Cerebellar nuclear complex (tissue), 1 donor: Measurements from ENCODE around the gene CREG2.

Experiments
- DNase-seq, 2 experiments: peaks; one replicate each; lab custom pipeline; 2025; lab: John Stamatoyannopoulos, UW

Gene CREG2

DNA sequence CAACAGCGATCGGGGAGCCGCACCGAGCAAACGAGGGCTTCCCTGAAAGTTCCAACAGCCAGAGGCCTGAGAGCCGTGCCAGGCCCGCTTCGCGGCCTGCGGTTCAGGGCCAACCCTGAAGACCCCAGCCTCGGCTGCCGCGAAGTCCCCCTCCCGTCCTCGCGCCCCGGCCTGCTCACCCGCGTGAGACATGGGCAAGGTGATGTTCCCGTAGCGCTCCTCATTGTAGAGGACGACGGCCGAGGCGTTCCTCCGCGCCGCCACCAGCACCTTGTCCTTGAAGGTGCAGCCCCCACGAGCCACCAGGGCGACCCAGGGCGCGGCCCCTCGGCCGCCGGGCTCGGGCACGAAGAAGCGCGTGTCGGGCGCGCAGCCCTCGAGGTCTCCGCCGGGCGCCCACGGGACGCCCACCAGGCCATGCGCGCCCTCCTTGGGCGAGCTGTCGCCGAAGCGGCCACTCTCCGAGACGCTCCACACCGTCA, 79.3 kb downstream of the CREG2 start:
- DNase-seq, result no peak

DNA sequence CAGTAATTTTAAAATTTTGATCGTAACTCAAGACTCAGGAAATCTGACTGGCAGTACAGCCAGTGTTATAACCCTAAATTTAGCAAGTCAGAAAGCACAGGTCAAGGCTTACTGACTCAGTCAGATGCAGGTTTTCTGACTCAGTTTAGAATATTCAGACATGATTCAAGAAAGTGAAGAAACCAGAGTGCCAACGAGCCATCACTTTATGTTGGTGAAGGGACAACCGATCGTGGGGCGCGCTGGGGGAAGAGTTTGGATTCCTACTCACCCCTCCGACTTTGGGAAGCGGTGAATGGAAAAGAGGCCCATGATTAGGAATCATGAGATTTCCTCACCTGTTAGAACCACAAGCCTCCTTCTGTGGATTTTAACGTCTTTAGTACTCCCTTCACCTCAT, 79.8 kb downstream of the CREG2 start:
- no peak for DNase-seq

DNA sequence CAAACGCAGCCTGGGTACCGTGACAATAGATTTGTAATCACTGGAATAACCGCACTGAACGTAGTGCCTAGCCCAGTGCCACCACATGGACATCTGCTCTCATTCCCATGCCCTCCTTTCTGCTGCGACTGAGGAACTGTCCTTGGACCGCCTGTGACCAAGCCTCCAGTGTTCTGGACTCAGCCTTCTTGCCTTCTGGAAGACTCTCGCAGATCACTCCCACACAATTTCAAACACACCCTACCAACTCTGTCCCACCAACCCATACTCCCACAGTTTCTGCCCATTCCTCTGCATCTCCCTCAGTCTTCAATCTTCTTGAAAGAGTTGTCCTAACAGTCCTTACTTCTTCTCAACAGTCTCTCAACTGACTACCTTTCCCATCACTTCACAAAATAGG, 80.9 kb downstream of the CREG2 start:
- no peak for DNase-seq

DNA sequence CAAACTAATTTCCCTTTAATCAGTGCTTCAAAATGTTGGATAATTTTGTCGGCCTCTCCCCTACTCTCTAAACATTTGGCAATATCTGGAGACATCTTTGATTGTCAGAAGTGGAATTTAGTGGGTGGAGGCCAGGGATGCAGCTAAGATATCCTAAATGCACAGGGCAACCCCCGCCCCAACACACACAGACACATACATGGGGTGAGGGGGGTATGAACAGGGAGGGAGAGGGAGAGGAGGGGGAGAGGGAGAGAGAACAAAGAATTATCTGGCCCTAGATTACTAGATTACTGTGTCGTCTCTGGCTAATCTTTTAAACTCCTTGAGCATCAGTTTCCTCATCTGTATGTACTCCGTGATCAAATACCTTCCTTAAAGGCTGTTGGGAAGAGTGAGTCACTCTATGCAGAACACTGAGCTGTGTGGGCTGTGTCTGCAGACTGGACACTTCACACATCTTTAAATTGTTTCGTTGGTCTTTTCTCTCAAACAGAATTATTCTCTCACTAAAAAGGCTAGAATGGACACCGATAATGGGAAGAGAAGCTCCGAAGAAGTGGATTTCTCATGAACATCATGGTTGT, 81.7 kb downstream of the CREG2 start:
- no peak for DNase-seq

DNA sequence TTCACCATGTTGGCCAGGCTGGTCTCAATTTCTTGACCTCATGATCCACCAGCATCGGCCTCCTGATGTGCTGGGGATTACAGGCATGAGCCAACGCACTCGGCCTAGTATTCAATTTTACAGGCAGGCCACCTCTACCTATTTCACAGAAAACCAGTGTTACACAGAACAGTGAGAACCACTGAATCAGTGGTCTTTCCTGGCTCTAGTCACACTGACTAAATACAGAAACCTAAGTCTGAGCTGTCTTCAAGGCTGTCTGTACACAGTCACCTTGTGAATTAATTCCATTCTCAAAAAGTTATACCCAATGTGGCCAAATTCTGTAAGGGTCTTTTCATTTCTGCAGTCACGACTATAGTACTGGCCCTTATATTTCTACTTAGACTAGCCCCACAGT, 82.3 kb downstream of the CREG2 start:
- no peak for DNase-seq

DNA sequence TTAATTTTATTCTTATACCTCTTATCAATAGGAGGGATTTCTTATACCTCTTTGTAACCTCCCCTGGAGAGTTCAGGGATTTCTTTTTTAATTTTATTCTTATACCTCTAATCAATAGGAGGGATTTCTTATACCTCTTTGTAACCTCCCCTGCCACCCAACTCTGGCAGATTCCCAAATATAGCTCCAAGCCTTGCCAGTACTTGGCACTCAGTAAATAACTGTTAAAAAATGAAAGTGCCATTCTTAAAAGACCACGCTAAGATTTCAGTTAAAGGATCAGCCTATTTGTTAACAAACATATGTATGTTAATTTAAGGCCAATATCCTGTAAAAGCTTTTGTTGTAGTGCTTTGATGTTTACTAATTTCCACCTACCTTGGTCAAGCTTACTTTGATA, 83.6 kb downstream of the CREG2 start:
- DNase-seq, result no peak

DNA sequence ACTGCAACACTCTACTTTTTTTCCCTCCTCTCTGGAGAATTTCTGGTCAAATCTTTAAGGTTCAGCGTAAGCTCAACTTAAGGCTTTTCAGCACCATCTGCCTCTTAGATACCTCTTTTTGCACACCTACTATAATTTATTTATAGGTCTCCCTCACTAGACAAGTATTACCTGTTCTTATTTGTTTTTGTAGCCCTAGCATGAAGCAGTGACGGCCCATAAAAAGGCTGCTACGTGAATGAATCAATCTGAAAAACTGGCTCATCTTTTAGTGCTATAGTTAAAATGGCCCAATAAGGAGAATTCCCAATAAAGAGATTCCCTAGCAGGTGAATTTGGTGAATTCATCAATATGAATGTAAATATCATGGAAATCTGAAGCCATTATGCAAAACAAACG, 85.3 kb downstream of the CREG2 start:
- DNase-seq, result no peak

DNA sequence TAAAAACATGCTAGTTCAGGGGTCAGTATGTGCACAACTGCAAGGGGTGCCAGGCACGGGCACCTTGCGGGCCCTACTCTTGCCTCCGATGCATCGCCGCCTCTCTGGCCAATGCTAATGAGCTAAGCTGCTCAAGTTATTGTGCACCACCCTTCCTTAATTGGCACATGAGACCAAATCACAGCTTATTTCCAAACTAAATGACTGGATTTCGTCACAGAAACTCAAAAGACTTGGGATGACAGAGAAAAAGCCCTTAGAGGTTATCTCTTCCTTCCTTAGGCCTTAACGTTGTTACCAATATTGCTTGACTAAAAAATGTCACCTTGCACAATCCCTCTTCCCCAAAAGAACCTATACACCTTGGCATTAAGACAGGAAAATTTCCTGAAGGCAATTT, 86.5 kb downstream of the CREG2 start:
- no peak for DNase-seq

DNA sequence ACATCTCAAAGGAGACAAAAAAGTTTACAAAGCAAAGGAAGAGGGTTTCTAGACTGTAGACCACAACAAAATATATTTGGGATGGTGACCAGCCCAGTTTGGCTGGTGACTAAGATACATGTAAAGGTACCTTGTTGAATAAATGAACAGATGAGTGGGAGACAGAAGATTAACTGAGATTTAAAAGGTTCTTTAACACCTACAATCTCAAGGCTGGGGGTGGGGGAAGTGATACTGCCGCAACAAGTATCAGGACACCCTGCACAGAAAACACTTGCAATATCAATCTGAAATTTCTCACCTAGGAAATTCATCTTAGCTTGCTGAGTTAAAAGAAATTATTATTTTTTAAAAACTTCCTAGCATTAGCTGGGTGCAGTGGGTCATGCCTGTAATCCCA, 87.1 kb downstream of the CREG2 start:
- no peak for DNase-seq

DNA sequence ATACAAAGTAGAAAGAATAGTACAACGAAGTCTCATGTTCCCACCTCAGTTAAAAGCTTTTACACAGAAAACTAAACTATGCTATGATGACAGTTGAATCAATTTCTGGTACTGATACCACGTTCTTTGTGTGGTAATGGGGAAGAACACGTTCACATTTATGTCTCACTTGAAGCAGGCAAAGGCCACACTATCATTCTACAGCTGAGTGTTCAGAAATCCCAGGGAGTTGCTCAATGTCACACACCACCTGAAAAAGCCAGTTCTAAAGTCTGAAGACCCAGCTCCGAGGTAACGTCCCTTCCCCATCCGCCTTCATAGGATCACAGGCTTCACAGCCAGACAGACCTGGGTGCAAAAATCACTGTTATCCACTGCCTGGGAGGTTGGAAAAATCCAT, 87.7 kb downstream of the CREG2 start:
- no peak for DNase-seq

DNA sequence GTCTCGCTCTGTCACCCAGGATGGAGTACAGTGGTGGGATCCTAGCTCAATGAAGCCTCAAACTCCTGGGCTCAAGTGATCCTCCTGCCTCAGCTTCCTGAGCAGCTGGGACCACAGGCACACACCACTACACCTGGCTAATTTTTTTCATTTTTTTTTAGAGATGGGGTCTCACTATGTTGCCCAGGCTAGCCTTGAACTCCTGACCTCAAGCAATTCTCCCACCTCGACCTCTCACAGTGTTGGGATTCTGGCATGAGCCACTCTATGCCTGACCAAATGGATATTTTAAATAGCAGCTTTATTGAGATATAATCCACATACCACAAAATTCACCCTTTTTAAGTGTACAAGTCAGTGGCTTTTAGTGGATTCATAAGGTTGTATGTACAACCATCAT, 89.9 kb downstream of the CREG2 start:
- no peak for DNase-seq

DNA sequence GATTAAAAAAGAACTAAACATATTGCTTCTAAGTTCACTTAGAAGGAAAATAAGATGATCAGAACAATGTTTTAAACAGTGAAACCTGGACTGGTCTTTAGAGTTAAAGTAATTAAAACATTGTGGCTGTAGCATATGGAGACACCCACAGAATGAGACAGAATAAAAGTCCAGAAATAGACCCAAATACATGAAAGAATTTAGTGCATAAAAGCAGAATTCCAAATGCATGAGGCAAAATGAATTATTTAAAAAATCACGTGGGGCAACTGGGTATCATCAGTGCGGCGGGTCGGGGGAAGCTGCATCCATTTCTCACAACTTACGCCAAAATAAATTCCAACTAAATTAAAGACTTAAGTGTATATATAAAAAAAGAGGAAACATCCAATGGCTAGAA, 90.9 kb downstream of the CREG2 start:
- DNase-seq, result no peak

DNA sequence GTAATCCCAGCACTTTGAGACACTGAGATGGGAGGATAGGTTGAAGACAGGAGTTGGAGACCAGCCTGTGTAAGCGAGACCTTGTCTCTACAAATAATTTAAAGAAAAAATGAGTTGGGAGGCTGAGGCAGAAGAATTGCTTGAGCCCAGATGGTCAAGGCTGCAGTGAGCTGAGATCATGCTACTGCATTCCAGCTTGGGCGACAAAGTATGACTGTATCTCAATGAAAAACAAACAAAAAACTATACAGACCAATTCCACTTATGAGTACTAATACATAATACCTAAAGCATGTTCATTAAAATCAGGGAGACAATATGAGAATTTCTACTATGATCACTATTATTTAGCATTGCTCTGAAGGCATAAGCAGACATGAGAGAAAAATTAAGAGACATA, 91.4 kb downstream of the CREG2 start:
- no peak for DNase-seq
